Measurements from ENCODE around the gene FGF7. TPM values are rescaled to one million over a fixed set of nuclear protein-coding genes. Genes with fewer than 3 reads are reported as not detected.

The FGF7 gene
- total and polyA plus RNA-seq, 2 of the 8 experiments (the other 6 are each of a cell fraction or from before 2014, with no cell fraction given) = not detected

- no peak overlapping the region for H4K91ac ChIP-seq (replicated peaks; ENCODE audit: insufficient read length, low read length)
- H3K4me3 ChIP-seq (ENCODE audit: extremely low read depth in 1 of 4, insufficient read depth in 2 of 4, low read depth in 3 of 4, low read length in 4 of 4) = no peak overlapping the region
- no peak overlapping the region for H3K9ac ChIP-seq (replicated peaks in 1 of 4; ENCODE audit: extremely low read depth in 1 of 4, low read depth in 3 of 4, low read length in 3 of 4)
- no peak overlapping the region for H3K27ac ChIP-seq (ENCODE audit: low read depth, low read length)
- no peak overlapping the region for H2BK15ac ChIP-seq (ENCODE audit: low read length)
- no peaks in the 10 kb centered on the region for H3K79me2 ChIP-seq (ENCODE audit: control insufficient read depth in 1 of 2, insufficient read depth in 2 of 2, low read length in 2 of 2)
- H3K14ac ChIP-seq (ENCODE audit: insufficient read length) = no peak overlapping the region
- FAIRE-seq (no peak), DNase-seq (ENCODE audit: low read depth in 1 of 2, low spot score in 2 of 2) (no peak)
- H4K8ac ChIP-seq (ENCODE audit: extremely low read depth, insufficient read depth, low read length) = no peak overlapping the region
- no peak overlapping the region for H3K18ac ChIP-seq (ENCODE audit: extremely low read depth, low read length)
- H3K23ac ChIP-seq (ENCODE audit: insufficient read length) = no peak overlapping the region
- H3K23me2 ChIP-seq (ENCODE audit: low read depth, low read length) = no peaks in the 10 kb centered on the region
- no peak overlapping the region for H2BK5ac ChIP-seq (ENCODE audit: low read depth, low read length)
- no peaks in the 10 kb centered on the region for H3K27me3 ChIP-seq (replicated peaks in 1 of 4; ENCODE audit: control insufficient read depth in 3 of 4, extremely low read depth in 1 of 4, insufficient read depth in 3 of 4, low read length in 3 of 4)
- no peaks in the 10 kb centered on the region for H3K9me3 ChIP-seq (ENCODE audit: insufficient read depth in 2 of 2, low read depth in 1 of 2, low read length in 1 of 2)
- no peaks in the 10 kb centered on the region for H4K20me1 ChIP-seq (replicated peaks in 1 of 2; ENCODE audit: control insufficient read depth in 1 of 2, insufficient read depth in 2 of 2, low read length in 2 of 2)
- no peak overlapping the region for H3K56ac ChIP-seq (replicated peaks; ENCODE audit: insufficient read length, low read depth, low read length)
- H2BK120ac ChIP-seq (replicated peaks; ENCODE audit: low read depth, low read length) = no peak overlapping the region
- no peak overlapping the region for H2BK12ac ChIP-seq (ENCODE audit: low read depth, low read length)
- no peak overlapping the region for H2AK5ac ChIP-seq (ENCODE audit: low read depth, low read length)
- H4K5ac ChIP-seq (ENCODE audit: insufficient read length, low read depth, low read length) = no peak overlapping the region
- no peaks in the 10 kb centered on the region for H3K4me1 ChIP-seq (replicated peaks in 1 of 4; ENCODE audit: control insufficient read depth in 3 of 4, insufficient read depth in 4 of 4, low read length in 3 of 4)
- ChIA-PET POLR2A (ENCODE audit: partially characterized antibody) (no interaction called here), CTCF (ENCODE audit: partially characterized antibody) (interaction anchor here (0.8 kb wide), 1 partner anchor 47 kb away, joined by 3 read pairs; no protein-coding TSS in a partner anchor)
- no peak overlapping the region for H3K4ac ChIP-seq (replicated peaks; ENCODE audit: insufficient read length, low read depth, low read length)
- no peak overlapping the region for H3K4me2 ChIP-seq (ENCODE audit: insufficient read depth in 1 of 2, low read depth in 2 of 2, low read length in 2 of 2)
- no peaks in the 10 kb centered on the region for H3K79me1 ChIP-seq (ENCODE audit: low read depth, low read length)
- no peaks in the 10 kb centered on the region for H3K36me3 ChIP-seq (ENCODE audit: control insufficient read depth in 2 of 4, insufficient read depth in 4 of 4, low read length in 3 of 4)
- H2BK20ac ChIP-seq (ENCODE audit: low read length) = no peak overlapping the region
- 100% methylated on average over 1 of the region's 1 CpG; no CpG with 5 or more reads in 1 of the 2 experiments for WGBS, 2 experiments (ENCODE audit: extremely low coverage in 1 of 2, insufficient coverage in 1 of 2, insufficient read length in 1 of 2, insufficient replicate concordance in 2 of 2, low coverage in 1 of 2, low lambda C conversion rate in 2 of 2, missing lambda C conversion rate in 1 of 2)
- H2AFZ ChIP-seq (ENCODE audit: low read length) = no peak overlapping the region
- TF ChIP-seq NRF1 (IDR thresholded peaks at IDR 0.05; ENCODE audit: low read depth, low read length) (no peak), JUND (IDR thresholded peaks at IDR 0.05; ENCODE audit: low read length) (no peak), RBBP5 (IDR thresholded peaks at IDR 0.05; ENCODE audit: borderline replicate concordance, low read depth, low read length) (no peak), MAFK (IDR thresholded peaks at IDR 0.05; ENCODE audit: low read depth, low read length) (no peak), HDAC6 (IDR thresholded peaks at IDR 0.05; ENCODE audit: low read depth, low read length) (no peak), CHD2 (IDR thresholded peaks at IDR 0.05; ENCODE audit: low read length) (no peak), KDM5A (IDR thresholded peaks at IDR 0.05; ENCODE audit: low read length) (no peak), POU5F1 (IDR thresholded peaks at IDR 0.05; ENCODE audit: low read depth, low read length) (no peak), SP2 (IDR thresholded peaks at IDR 0.05; ENCODE audit: low read length) (no peak), CREB1 (IDR thresholded peaks at IDR 0.05) (no peak), KDM4A (IDR thresholded peaks at IDR 0.05; ENCODE audit: low read depth, low read length, severe bottlenecking) (no peak), EGR1 (IDR thresholded peaks at IDR 0.05; ENCODE audit: borderline replicate concordance, low read depth, low read length) (no peak), YY1 (IDR thresholded peaks at IDR 0.05; ENCODE audit: low read depth, low read length) (no peak), SUZ12 (IDR thresholded peaks at IDR 0.05; ENCODE audit: low read length) (no peak), FOSL1 (IDR thresholded peaks at IDR 0.05; ENCODE audit: insufficient read depth, low read depth, low read length) (no peak), E2F6 (IDR thresholded peaks at IDR 0.05) (no peak)
These were observed 7.4 kb upstream of the FGF7 start for GRCh38 chr15:49415638-49416037.

Measured in H1 (cell line).